Retinal pigment epithelial cell (primary cell): ENCODE results near the gene PLCL2.

ENCODE experiments used
- DNase-seq: peaks from one replicate; pipeline ENCODE4 v3.0.0-alpha.2; 2010; ENCODE audit warnings: low read depth
- H3K4me3 ChIP-seq: 2 replicates; pipeline ENCODE4 v1.5.1; 2011; ENCODE audit warnings: mild to moderate bottlenecking, low read length, control low read depth, moderate library complexity
- TF ChIP-seq, protein P1 (sequence below): conservative IDR thresholded peaks from 2 replicates; pipeline ENCODE4 v1.5.1; 2011; ENCODE audit warnings: low read depth, low read length, control low read depth, inconsistent platforms

PLCL2 gene

DNA sequence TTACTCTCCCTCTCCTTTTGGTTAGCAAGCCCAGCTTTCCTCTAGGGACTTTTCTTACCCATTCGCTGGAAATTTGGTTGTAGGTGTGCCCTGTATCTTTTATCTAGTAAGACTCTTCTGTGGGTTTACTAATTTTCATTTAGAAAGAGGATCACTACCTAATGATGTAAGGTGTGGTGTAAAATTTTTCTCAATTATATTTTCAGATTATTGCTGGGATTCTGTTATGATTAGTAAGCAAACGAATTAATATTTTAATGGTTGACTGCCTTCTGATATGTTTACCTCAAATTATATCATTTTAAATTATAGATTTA lies 28.5 kb downstream of the PLCL2 start:
- no peak for DNase-seq
- no peak overlapping the region for H3K4me3 ChIP-seq
- TF ChIP-seq, protein P1, sequence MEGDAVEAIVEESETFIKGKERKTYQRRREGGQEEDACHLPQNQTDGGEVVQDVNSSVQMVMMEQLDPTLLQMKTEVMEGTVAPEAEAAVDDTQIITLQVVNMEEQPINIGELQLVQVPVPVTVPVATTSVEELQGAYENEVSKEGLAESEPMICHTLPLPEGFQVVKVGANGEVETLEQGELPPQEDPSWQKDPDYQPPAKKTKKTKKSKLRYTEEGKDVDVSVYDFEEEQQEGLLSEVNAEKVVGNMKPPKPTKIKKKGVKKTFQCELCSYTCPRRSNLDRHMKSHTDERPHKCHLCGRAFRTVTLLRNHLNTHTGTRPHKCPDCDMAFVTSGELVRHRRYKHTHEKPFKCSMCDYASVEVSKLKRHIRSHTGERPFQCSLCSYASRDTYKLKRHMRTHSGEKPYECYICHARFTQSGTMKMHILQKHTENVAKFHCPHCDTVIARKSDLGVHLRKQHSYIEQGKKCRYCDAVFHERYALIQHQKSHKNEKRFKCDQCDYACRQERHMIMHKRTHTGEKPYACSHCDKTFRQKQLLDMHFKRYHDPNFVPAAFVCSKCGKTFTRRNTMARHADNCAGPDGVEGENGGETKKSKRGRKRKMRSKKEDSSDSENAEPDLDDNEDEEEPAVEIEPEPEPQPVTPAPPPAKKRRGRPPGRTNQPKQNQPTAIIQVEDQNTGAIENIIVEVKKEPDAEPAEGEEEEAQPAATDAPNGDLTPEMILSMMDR = no peak

GRCh38 chr3:16916840-16917239 lies 32.1 kb downstream of the PLCL2 start:
- H3K4me3 ChIP-seq = no peak overlapping the region
- TF ChIP-seq, protein P1 = no peak
- no peak for DNase-seq

GRCh38 chr3:16917256-16917935 lies 32.6 kb downstream of the PLCL2 start:
- H3K4me3 ChIP-seq = no peak overlapping the region
- DNase-seq = no peak

GRCh38 chr3:16917980-16918682 lies 33.4 kb downstream of the PLCL2 start:
- TF ChIP-seq, protein P1 = no peak
- H3K4me3 ChIP-seq = no peak overlapping the region
- no peak for DNase-seq

More at GRCh38 chr3:16917256-16917935, 32.6 kb downstream of the PLCL2 start:
- TF ChIP-seq, protein P1 = no peak

- TF ChIP-seq, protein P1 = no peak
- no peak overlapping the region for H3K4me3 ChIP-seq
- no peak for DNase-seq
Observed at GRCh38 chr3:16918683-16919025, 33.9 kb downstream of the PLCL2 start.

DNA sequence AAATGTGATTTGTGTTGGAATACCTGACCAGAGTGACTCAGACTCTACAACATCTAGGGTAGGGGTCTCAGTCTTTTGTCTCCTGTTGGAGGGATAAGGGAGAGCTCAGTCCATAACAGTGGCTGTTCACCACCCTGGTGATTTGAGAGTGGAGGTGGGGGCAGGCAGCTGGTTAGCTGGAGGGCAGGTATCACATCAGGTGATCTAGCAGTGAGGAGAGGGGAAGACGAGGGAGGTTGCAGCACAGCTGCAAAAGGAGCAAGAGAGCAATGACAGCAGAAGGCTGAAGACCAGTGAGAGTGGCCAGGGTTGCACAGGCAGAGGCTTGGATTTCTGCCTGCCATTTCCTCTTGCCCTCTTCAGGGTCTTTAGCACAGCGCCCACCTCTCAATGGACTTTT lies 38.4 kb downstream of the PLCL2 start:
- H3K4me3 ChIP-seq = no peak overlapping the region
- TF ChIP-seq, protein P1 = no peak
- no peak for DNase-seq

GRCh38 chr3:16927485-16927884 lies 42.7 kb downstream of the PLCL2 start:
- no peak for DNase-seq
- H3K4me3 ChIP-seq = no peak overlapping the region
- TF ChIP-seq, protein P1 = peak; percentile 10
